Gastrocnemius medialis (tissue), 4 donors: ENCODE results near the gene SMAD2.

Source experiments
- POLR2A ChIP-seq, 2 donors: fragments of 450-650 bp; IDR thresholded peaks; one replicate each; pipeline ENCODE4 v1.6.1; 2017; ENCODE audit warnings: antibody characterized with exemption in 2 of 2, mild to moderate bottlenecking in 2 of 2, moderate library complexity in 2 of 2
- TF ChIP-seq, protein P1 (sequence below), 5 experiments: fragments of 450-650 bp in 3 of 5; fragments of 200-600 bp in 2 of 5; sonication (generic) in 2 of 5; IDR thresholded peaks in 4 of 5; conservative IDR thresholded peaks in 1 of 5; 1 replicate in 4 of 5; 2 replicates in 1 of 5; pipeline ENCODE4 v1.5.1; 2016 to 2019; ENCODE audit warnings: antibody characterized with exemption in 5 of 5, mild to moderate bottlenecking in 3 of 5, moderate library complexity in 3 of 5

DNA sequence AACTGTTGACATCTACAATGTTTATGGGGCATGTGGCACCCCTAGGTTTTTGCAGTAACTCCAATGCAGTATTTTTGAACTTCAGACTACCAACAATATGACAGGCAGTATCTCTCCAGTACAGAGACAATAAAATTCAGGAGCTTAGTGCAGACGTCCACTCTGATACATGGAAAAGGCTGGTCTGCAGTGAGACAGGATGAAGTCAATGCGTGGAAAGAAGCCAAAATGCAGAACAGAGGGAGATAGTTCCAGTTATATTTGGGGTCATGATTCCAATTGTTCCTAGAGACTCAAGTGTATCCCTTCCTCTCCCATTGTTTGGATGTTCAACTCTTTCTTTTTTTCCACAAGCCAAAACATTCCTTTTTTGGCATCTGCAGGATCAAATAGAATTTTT lies 18.7 kb upstream of the SMAD2 start:
- TF ChIP-seq, protein P1, sequence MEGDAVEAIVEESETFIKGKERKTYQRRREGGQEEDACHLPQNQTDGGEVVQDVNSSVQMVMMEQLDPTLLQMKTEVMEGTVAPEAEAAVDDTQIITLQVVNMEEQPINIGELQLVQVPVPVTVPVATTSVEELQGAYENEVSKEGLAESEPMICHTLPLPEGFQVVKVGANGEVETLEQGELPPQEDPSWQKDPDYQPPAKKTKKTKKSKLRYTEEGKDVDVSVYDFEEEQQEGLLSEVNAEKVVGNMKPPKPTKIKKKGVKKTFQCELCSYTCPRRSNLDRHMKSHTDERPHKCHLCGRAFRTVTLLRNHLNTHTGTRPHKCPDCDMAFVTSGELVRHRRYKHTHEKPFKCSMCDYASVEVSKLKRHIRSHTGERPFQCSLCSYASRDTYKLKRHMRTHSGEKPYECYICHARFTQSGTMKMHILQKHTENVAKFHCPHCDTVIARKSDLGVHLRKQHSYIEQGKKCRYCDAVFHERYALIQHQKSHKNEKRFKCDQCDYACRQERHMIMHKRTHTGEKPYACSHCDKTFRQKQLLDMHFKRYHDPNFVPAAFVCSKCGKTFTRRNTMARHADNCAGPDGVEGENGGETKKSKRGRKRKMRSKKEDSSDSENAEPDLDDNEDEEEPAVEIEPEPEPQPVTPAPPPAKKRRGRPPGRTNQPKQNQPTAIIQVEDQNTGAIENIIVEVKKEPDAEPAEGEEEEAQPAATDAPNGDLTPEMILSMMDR (IDR thresholded peaks at IDR 0.05 in 4 of 5, conservative IDR thresholded peaks at IDR 0.05 in 1 of 5): no peak
- TF ChIP-seq POLR2A (IDR thresholded peaks at IDR 0.05): no peak
